GM21825 (cell line): Measurements from ENCODE around the gene CUX1.
"Not testable (repeated sequence)": the region's sequence is repeated elsewhere in the genome, so short reads cannot be mapped to it uniquely, and the experiment has no call there.

Experiments used
- ATAC-seq: cut with Tn5 transposase; IDR thresholded peaks from one replicate; pipeline ENCODE4 v1.9.1; 2021; ENCODE audit warnings: mild to moderate bottlenecking, moderate library complexity; ENCODE audit not compliant: unreplicated experiment

The CUX1 gene

GRCh38 chr7:102119213-102119651 is 301.8 kb downstream of the CUX1 start:
- no peak for ATAC-seq

GRCh38 chr7:102119925-102120324 is 302.5 kb downstream of the CUX1 start:
- no peak for ATAC-seq

- ATAC-seq: no peak
Observed at GRCh38 chr7:102120666-102121195, 303.3 kb downstream of the CUX1 start.

GRCh38 chr7:102122026-102122425 is 304.6 kb downstream of the CUX1 start:
- no peak for ATAC-seq

- no peak for ATAC-seq
Observed at GRCh38 chr7:102125127-102125596, 307.7 kb downstream of the CUX1 start.

- ATAC-seq: no peak
Observed at GRCh38 chr7:102128303-102128702, 310.9 kb downstream of the CUX1 start.

- no peak for ATAC-seq
Observed at GRCh38 chr7:102129636-102130370, 312.4 kb downstream of the CUX1 start.

- no peak for ATAC-seq
Observed at GRCh38 chr7:102132209-102132752, 314.9 kb downstream of the CUX1 start.

- ATAC-seq: no peak
Observed at GRCh38 chr7:102138676-102139075, 321.2 kb downstream of the CUX1 start.

GRCh38 chr7:102140952-102141370 is 323.5 kb downstream of the CUX1 start:
- no peak for ATAC-seq

GRCh38 chr7:102142433-102142832 is 325.0 kb downstream of the CUX1 start:
- not testable (repeated sequence) for ATAC-seq

GRCh38 chr7:102146122-102146521 is 328.7 kb downstream of the CUX1 start:
- ATAC-seq: no peak

- ATAC-seq: no peak
Observed at GRCh38 chr7:102147008-102147407, 329.6 kb downstream of the CUX1 start.

GRCh38 chr7:102148799-102149198 is 331.4 kb downstream of the CUX1 start:
- no peak for ATAC-seq

GRCh38 chr7:102149416-102149815 is 332.0 kb downstream of the CUX1 start:
- no peak for ATAC-seq

- no peak for ATAC-seq
Observed at GRCh38 chr7:102150266-102150665, 332.8 kb downstream of the CUX1 start.

GRCh38 chr7:102152672-102153598 is 335.5 kb downstream of the CUX1 start:
- ATAC-seq: no peak

GRCh38 chr7:102153599-102153946 is 336.1 kb downstream of the CUX1 start:
- no peak for ATAC-seq

GRCh38 chr7:102154425-102154824 is 337.0 kb downstream of the CUX1 start:
- ATAC-seq: no peak

GRCh38 chr7:102155821-102156441 is 338.5 kb downstream of the CUX1 start:
- no peak for ATAC-seq

- no peak for ATAC-seq
Observed at GRCh38 chr7:102156867-102157266, 339.4 kb downstream of the CUX1 start.
